ENCODE data around the gene CTNNB1.

GRCh38 chr3:41164777-41165176, 34.5 kb upstream of the CTNNB1 start:
- no peak for TF ChIP-seq EZH2 (IDR thresholded peaks at IDR 0.05; ENCODE audit: low read depth, low read length, severe bottlenecking)
- TF ChIP-seq POLR2A (IDR thresholded peaks at IDR 0.05; ENCODE audit: control extremely low read depth in 1 of 2, low read depth in 2 of 2, low read length in 2 of 2), result no peak
- no peak for TF ChIP-seq RFX5 (IDR thresholded peaks at IDR 0.05; ENCODE audit: borderline replicate concordance, low read depth, low read length)
- no peak for TF ChIP-seq FOSL1 (IDR thresholded peaks at IDR 0.05; ENCODE audit: insufficient read depth, low read depth, low read length)
- no peak for TF ChIP-seq MAFK (IDR thresholded peaks at IDR 0.05; ENCODE audit: low read depth, low read length)
- TF ChIP-seq, protein P1, sequence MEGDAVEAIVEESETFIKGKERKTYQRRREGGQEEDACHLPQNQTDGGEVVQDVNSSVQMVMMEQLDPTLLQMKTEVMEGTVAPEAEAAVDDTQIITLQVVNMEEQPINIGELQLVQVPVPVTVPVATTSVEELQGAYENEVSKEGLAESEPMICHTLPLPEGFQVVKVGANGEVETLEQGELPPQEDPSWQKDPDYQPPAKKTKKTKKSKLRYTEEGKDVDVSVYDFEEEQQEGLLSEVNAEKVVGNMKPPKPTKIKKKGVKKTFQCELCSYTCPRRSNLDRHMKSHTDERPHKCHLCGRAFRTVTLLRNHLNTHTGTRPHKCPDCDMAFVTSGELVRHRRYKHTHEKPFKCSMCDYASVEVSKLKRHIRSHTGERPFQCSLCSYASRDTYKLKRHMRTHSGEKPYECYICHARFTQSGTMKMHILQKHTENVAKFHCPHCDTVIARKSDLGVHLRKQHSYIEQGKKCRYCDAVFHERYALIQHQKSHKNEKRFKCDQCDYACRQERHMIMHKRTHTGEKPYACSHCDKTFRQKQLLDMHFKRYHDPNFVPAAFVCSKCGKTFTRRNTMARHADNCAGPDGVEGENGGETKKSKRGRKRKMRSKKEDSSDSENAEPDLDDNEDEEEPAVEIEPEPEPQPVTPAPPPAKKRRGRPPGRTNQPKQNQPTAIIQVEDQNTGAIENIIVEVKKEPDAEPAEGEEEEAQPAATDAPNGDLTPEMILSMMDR (IDR thresholded peaks at IDR 0.05; ENCODE audit: control extremely low read depth in 1 of 3, insufficient read depth in 1 of 3, low read depth in 1 of 3, low read length in 3 of 3), result no peak
- no peak for TF ChIP-seq RAD21 (IDR thresholded peaks at IDR 0.05 in 1 of 2, conservative IDR thresholded peaks at IDR 0.05 in 1 of 2; ENCODE audit: low read depth in 2 of 2, low read length in 2 of 2)
- TF ChIP-seq KDM1A (IDR thresholded peaks at IDR 0.05; ENCODE audit: borderline replicate concordance, low read length), result no peak
- TF ChIP-seq SIRT6 (IDR thresholded peaks at IDR 0.05; ENCODE audit: low read length), result no peak
- no peak for TF ChIP-seq TAF1 (IDR thresholded peaks at IDR 0.05; ENCODE audit: low read depth, low read length)
- TF ChIP-seq EP300 (IDR thresholded peaks at IDR 0.05; ENCODE audit: borderline replicate concordance in 1 of 2, low read depth in 2 of 2, low read length in 2 of 2), result no peak
- no peak for TF ChIP-seq CEBPB (IDR thresholded peaks at IDR 0.05; ENCODE audit: low read depth, low read length)
- TF ChIP-seq CBX8 (IDR thresholded peaks at IDR 0.05; ENCODE audit: borderline replicate concordance, low read depth, low read length), result no peak

Measured in H1 (cell line).